Lower leg skin (tissue), 3 donors: ENCODE data around the gene DHX34.

Experiments used
- POLR2A ChIP-seq, 2 donors: fragments of 450-650 bp; IDR thresholded peaks; one replicate each; pipeline ENCODE4 v1.6.1; 2016 to 2017; ENCODE audit warnings: antibody characterized with exemption in 2 of 2, mild to moderate bottlenecking in 1 of 2, moderate library complexity in 1 of 2
- TF ChIP-seq, protein P1 (sequence below), 3 donors: fragments of 450-650 bp; IDR thresholded peaks; one replicate each; pipeline ENCODE4 v1.5.1; 2016; ENCODE audit warnings: antibody characterized with exemption in 3 of 3, mild to moderate bottlenecking in 3 of 3, moderate library complexity in 2 of 3

DNA sequence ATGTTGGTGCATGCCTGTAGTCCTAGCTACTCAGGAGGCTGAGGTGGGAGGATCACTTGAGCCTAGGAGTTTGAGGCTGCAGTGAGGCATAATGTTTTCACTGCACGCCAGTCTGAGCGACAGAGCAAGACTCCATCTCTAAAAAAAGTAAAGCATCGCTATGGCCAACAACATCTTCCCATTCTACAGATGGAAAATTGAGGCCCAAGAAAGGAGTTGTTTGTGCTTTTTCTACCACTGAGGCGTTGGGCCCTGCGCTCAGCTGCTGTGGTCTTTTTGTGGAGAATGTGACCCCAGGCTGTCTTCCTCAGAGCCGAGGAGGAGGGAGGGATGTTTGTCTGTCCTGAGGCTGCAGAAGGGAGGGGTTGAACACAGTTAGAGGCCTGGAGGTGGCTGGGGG is 17.6 kb upstream of the DHX34 start:
- TF ChIP-seq, protein P1, sequence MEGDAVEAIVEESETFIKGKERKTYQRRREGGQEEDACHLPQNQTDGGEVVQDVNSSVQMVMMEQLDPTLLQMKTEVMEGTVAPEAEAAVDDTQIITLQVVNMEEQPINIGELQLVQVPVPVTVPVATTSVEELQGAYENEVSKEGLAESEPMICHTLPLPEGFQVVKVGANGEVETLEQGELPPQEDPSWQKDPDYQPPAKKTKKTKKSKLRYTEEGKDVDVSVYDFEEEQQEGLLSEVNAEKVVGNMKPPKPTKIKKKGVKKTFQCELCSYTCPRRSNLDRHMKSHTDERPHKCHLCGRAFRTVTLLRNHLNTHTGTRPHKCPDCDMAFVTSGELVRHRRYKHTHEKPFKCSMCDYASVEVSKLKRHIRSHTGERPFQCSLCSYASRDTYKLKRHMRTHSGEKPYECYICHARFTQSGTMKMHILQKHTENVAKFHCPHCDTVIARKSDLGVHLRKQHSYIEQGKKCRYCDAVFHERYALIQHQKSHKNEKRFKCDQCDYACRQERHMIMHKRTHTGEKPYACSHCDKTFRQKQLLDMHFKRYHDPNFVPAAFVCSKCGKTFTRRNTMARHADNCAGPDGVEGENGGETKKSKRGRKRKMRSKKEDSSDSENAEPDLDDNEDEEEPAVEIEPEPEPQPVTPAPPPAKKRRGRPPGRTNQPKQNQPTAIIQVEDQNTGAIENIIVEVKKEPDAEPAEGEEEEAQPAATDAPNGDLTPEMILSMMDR (IDR thresholded peaks at IDR 0.05) = no peak
- TF ChIP-seq POLR2A (IDR thresholded peaks at IDR 0.05) = no peak
